ENCODE data around the gene KAT6B. TPM values are rescaled to one million over a fixed set of nuclear protein-coding genes. Genes with fewer than 3 reads are reported as not detected.

KAT6B gene
- polyA plus RNA-seq, 1 donor from 2014 or later, result 11.5 TPM

GRCh38 chr10:74841265-74841973 lies 15.0 kb downstream of the KAT6B start:
- H4K20me1 ChIP-seq (ENCODE audit: insufficient read depth), result no peaks in the 10 kb centered on the region

More at GRCh38 chr10:74841265-74841973, 15.0 kb downstream of the KAT6B start:
- Histone ChIP-seq H3K4me3 (ENCODE audit: low read length) (no peak overlapping the region), H3K27me3 (ENCODE audit: insufficient read depth, low read depth, low read length) (no peaks in the 10 kb centered on the region), H3F3A (ENCODE audit: insufficient read depth, low read length, poor library complexity, severe bottlenecking) (no peaks in the 10 kb centered on the region), H3K79me2 (replicated peaks; ENCODE audit: insufficient read depth, low read length) (peaks cover 81% of the 10 kb centered on the region), H3K9me2 (ENCODE audit: insufficient read depth, low read length) (no peaks in the 10 kb centered on the region), H2AFZ (ENCODE audit: low read depth, low read length) (no peak overlapping the region), H3K36me3 (ENCODE audit: insufficient read depth, low read length) (peaks cover 10% of the 10 kb centered on the region), H3K27ac (ENCODE audit: low read length) (no peak overlapping the region), H3K9ac (ENCODE audit: low read length) (no peak overlapping the region), H3K9me3 (ENCODE audit: low read length) (no peaks in the 10 kb centered on the region), H3K4me2 (ENCODE audit: low read length) (no peak overlapping the region)
- TF ChIP-seq CTCF (IDR thresholded peaks at IDR 0.05; ENCODE audit: poor library complexity, severe bottlenecking) (no peak), EP300 (conservative IDR thresholded peaks at IDR 0.05; ENCODE audit: poor library complexity, severe bottlenecking) (no peak), REST (IDR thresholded peaks at IDR 0.05; ENCODE audit: borderline replicate concordance) (no peak), RAD21 (conservative IDR thresholded peaks at IDR 0.05) (no peak), POLR2AphosphoS5 (IDR thresholded peaks at IDR 0.05) (no peak), SMC3 (conservative IDR thresholded peaks at IDR 0.05; ENCODE audit: poor library complexity) (no peak), MXI1 (conservative IDR thresholded peaks at IDR 0.05; ENCODE audit: poor library complexity, severe bottlenecking) (no peak), EZH2 (IDR thresholded peaks at IDR 0.05; ENCODE audit: borderline replicate concordance, insufficient read depth, low read length, poor library complexity, severe bottlenecking) (no peak), TAF1 (IDR thresholded peaks at IDR 0.05; ENCODE audit: low read depth) (no peak)
